ENCODE results near the gene PTPRG. TPM values are rescaled to one million over a fixed set of nuclear protein-coding genes. Genes with fewer than 3 reads are reported as not detected.
A peak's percentile ranks its signal among the peaks of the same experiment; 100 is the strongest.

PTPRG gene
- total and polyA plus RNA-seq, 2 experiments from 2014 or later: 8.5 to 34.9 TPM

DNA sequence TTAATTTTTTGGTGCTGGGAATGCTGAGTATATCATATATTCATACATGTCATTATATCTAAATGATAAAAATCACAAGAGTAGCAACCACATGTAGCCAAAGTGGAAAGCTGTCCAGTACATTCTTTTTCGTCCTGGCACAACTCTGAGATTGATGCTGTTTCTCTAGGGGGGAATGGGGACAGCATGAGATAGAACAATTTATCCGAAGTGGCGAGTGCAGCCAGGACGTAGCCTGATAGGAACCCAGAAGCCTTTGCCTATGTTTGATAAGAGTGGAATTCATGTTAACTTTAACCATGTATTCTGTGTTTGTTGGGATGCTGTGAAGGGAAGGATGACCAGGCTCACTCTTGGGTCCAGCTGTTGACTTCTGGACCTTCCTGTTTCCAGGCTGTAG, 20.9 kb downstream of the PTPRG start:
- Histone ChIP-seq H3K79me2 (peaks cover 78% of the 10 kb centered on the region), H4K20me1 (ENCODE audit: insufficient read depth, poor library complexity, severe bottlenecking) (peaks cover 39% of the 10 kb centered on the region), H3K9me3 (ENCODE audit: low read depth) (no peaks in the 10 kb centered on the region), H3K9me2 (replicated peaks; ENCODE audit: insufficient read depth) (no peaks in the 10 kb centered on the region), H3K4me3 (no peak overlapping the region), H3K36me3 (replicated peaks; ENCODE audit: insufficient read depth, low read depth) (no peaks in the 10 kb centered on the region), H3K27me3 (no peaks in the 10 kb centered on the region), H3K27ac (no peak overlapping the region), H2AFZ (no peak overlapping the region), H3K4me2 (no peak overlapping the region), H3K4me1 (ENCODE audit: insufficient read depth) (peaks cover 5% of the 10 kb centered on the region)
- no peak for DNase-seq (ENCODE audit: low spot score)
- TF ChIP-seq EZH2 (IDR thresholded peaks at IDR 0.05; ENCODE audit: borderline replicate concordance) (no peak), EZH2phosphoT487 (IDR thresholded peaks at IDR 0.05; ENCODE audit: low read depth, severe bottlenecking, unreplicated experiment) (no peak)
- TF ChIP-seq, protein P1, sequence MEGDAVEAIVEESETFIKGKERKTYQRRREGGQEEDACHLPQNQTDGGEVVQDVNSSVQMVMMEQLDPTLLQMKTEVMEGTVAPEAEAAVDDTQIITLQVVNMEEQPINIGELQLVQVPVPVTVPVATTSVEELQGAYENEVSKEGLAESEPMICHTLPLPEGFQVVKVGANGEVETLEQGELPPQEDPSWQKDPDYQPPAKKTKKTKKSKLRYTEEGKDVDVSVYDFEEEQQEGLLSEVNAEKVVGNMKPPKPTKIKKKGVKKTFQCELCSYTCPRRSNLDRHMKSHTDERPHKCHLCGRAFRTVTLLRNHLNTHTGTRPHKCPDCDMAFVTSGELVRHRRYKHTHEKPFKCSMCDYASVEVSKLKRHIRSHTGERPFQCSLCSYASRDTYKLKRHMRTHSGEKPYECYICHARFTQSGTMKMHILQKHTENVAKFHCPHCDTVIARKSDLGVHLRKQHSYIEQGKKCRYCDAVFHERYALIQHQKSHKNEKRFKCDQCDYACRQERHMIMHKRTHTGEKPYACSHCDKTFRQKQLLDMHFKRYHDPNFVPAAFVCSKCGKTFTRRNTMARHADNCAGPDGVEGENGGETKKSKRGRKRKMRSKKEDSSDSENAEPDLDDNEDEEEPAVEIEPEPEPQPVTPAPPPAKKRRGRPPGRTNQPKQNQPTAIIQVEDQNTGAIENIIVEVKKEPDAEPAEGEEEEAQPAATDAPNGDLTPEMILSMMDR (IDR thresholded peaks at IDR 0.05; ENCODE audit: poor library complexity): no peak
- WGBS (ENCODE audit: low lambda C conversion rate, missing lambda C conversion rate): 85% methylated on average over 4 of the region's 4 CpGs

DNA sequence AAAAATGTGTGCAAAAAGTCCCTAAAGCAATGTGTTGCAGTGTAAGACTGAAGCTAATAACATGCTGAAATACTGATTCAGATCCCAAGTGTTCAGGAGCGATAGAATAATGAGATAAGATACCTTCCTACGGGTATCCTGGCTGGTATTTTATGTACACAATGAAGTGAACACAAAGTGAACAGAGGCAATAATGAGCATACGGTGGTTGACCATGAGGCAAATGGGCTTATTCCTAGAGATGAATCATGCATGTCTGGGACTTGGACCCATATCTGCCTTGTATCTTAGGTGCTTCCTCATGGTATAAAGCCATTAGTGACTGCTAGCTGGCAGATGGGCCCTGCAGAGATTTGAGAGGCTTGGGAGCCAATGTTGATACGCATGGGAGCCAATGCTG, 21.5 kb downstream of the PTPRG start:
- H2AFZ ChIP-seq: no peak overlapping the region
- H3K9me3 ChIP-seq (ENCODE audit: low read depth): no peaks in the 10 kb centered on the region
- no peaks in the 10 kb centered on the region for H3K9me2 ChIP-seq (replicated peaks; ENCODE audit: insufficient read depth)
- H3K79me2 ChIP-seq: peaks cover 78% of the 10 kb centered on the region
- no peak overlapping the region for H3K27ac ChIP-seq
- TF ChIP-seq, protein P1 (IDR thresholded peaks at IDR 0.05; ENCODE audit: poor library complexity): no peak
- TF ChIP-seq EZH2phosphoT487 (IDR thresholded peaks at IDR 0.05; ENCODE audit: low read depth, severe bottlenecking, unreplicated experiment): no peak
- TF ChIP-seq EZH2 (IDR thresholded peaks at IDR 0.05; ENCODE audit: borderline replicate concordance): no peak
- H3K4me3 ChIP-seq: no peak overlapping the region
- no peak overlapping the region for H3K4me2 ChIP-seq
- no peak for DNase-seq (ENCODE audit: low spot score)
- peaks cover 5% of the 10 kb centered on the region for H3K4me1 ChIP-seq (ENCODE audit: insufficient read depth)
- 89% methylated on average over 4 of the region's 4 CpGs for WGBS (ENCODE audit: low lambda C conversion rate, missing lambda C conversion rate)
- H3K36me3 ChIP-seq (replicated peaks; ENCODE audit: insufficient read depth, low read depth): no peaks in the 10 kb centered on the region
- no peaks in the 10 kb centered on the region for H3K27me3 ChIP-seq
- H4K20me1 ChIP-seq (ENCODE audit: insufficient read depth, poor library complexity, severe bottlenecking): peaks cover 39% of the 10 kb centered on the region

DNA sequence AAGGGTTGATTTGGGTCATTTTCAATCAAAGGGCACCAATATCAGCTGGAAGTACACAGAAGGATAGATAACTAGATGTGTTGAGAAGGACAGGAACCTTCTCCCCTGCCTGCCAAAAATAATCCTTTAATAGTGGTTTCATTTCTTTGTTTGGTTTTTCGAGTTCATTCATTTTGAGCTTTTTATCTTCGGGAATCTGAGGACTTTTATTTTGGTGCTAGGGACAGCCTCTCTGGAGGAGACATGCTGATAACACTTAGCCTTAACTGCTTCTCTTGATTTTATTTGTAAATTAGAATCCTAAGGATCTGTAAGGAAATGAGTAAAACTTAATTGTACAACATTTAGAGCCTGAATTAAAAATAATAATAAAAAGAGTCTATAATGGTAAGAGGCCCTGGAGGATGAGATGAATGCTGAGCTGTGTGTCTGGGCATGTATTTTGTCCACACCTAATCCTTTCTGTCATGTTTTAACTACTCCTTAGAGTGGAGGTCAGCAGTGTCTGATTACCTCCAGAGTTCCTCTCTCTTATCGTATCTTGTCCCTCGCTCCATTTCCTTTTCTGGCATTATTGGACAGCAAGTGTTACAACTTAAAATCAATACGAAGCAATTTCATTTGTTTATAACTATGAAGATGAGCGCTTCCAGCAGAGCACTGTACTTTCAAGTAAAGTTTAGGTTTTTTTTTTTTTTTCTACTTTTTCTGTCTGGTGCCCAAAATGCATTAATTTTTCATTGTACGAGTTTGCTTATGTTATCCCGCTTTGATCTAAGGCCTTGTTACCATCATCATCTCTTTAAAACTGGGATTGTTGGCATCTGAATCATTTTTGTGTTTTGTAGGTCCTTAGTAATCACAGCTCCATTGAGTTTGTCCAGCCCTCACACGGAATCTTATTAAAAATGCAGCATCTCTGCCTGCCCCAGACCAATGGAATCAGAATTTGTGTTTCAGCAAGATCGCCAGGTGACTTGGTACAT, 22.8 kb downstream of the PTPRG start:
- WGBS (ENCODE audit: low lambda C conversion rate, missing lambda C conversion rate): 54% methylated on average over 10 of the region's 10 CpGs
- H3K4me2 ChIP-seq: peak overlapping the region; percentile 31

More for the DNA sequence above, 22.8 kb downstream of the PTPRG start:
- Histone ChIP-seq H3K9me3 (ENCODE audit: low read depth) (no peaks in the 10 kb centered on the region), H3K36me3 (replicated peaks; ENCODE audit: insufficient read depth, low read depth) (no peaks in the 10 kb centered on the region), H3K4me1 (ENCODE audit: insufficient read depth) (peaks cover 5% of the 10 kb centered on the region), H3K79me2 (peaks cover 81% of the 10 kb centered on the region), H3K27me3 (no peaks in the 10 kb centered on the region), H3K27ac (no peak overlapping the region), H3K4me3 (no peak overlapping the region), H4K20me1 (ENCODE audit: insufficient read depth, poor library complexity, severe bottlenecking) (peaks cover 33% of the 10 kb centered on the region), H2AFZ (no peak overlapping the region), H3K9me2 (replicated peaks; ENCODE audit: insufficient read depth) (no peaks in the 10 kb centered on the region)
- no peak for DNase-seq (ENCODE audit: low spot score)
- TF ChIP-seq EZH2 (IDR thresholded peaks at IDR 0.05; ENCODE audit: borderline replicate concordance): no peak
- TF ChIP-seq, protein P1 (IDR thresholded peaks at IDR 0.05; ENCODE audit: poor library complexity): no peak
- no peak for TF ChIP-seq EZH2phosphoT487 (IDR thresholded peaks at IDR 0.05; ENCODE audit: low read depth, severe bottlenecking, unreplicated experiment)
